HCT116 (cell line): Measurements from ENCODE around the gene SUGCT.

ENCODE experiments used
- CTCF ChIP-seq, 3 experiments: fragments of 200-600 bp in 1 of 3; sonication (generic) in 1 of 3; IDR thresholded peaks in 2 of 3; conservative IDR thresholded peaks in 1 of 3; 2 replicates each; pipeline ENCODE4 v1.5.1; 2012 to 2017; ENCODE audit warnings: low read depth in 2 of 3, low read length in 2 of 3, antibody characterized with exemption in 1 of 3, borderline replicate concordance in 1 of 3, control low read depth in 1 of 3, mild to moderate bottlenecking in 1 of 3, mixed read lengths in 1 of 3, mixed run types in 1 of 3, moderate library complexity in 1 of 3; ENCODE audit not compliant: insufficient read depth in 1 of 3
- EGR1 ChIP-seq: IDR thresholded peaks from 2 replicates; pipeline ENCODE4 v1.6.1; 2012; ENCODE audit warnings: low read depth
- EZH2 ChIP-seq: fragments of 200-600 bp; sonication (generic); IDR thresholded peaks from 2 replicates; pipeline ENCODE4 v1.6.1; 2017; ENCODE audit warnings: antibody characterized with exemption, mixed run types
- EZH2phosphoT487 ChIP-seq: fragments of 200-600 bp; IDR thresholded peaks from 2 replicates; pipeline ENCODE4 v1.6.1; 2018; ENCODE audit warnings: antibody characterized with exemption, borderline replicate concordance
- FOSL1 ChIP-seq: IDR thresholded peaks from 2 replicates; pipeline ENCODE4 v1.6.1; 2012; ENCODE audit warnings: low read depth
- MAX ChIP-seq: IDR thresholded peaks from 2 replicates; pipeline ENCODE4 v1.6.1; 2012
- POLR2A ChIP-seq: IDR thresholded peaks from 2 replicates; pipeline ENCODE4 v1.7.0; 2011; ENCODE audit warnings: borderline replicate concordance; ENCODE audit not compliant: insufficient read depth, insufficient read length; ENCODE audit errors: extremely low read depth
- POLR2AphosphoS5 ChIP-seq: IDR thresholded peaks from 2 replicates; pipeline ENCODE4 v1.6.1; 2011; ENCODE audit warnings: mild to moderate bottlenecking, low read depth, low read length, moderate library complexity
- SIN3A ChIP-seq: IDR thresholded peaks from 2 replicates; pipeline ENCODE4 v1.6.1; 2012; ENCODE audit warnings: low read depth
- SRF ChIP-seq: IDR thresholded peaks from 2 replicates; pipeline ENCODE4 v1.6.1; 2012; ENCODE audit warnings: low read depth
- YY1 ChIP-seq: IDR thresholded peaks from 2 replicates; pipeline ENCODE4 v1.6.1; 2011; ENCODE audit warnings: low read length, low read depth, moderate library complexity, mild to moderate bottlenecking; ENCODE audit not compliant: insufficient replicate concordance; ENCODE audit errors: extremely low read depth
- ZFX ChIP-seq: fragments of 450-650 bp; IDR thresholded peaks from 2 replicates; pipeline ENCODE4 v1.6.1; 2017
- ZNF274 ChIP-seq: fragments of 200-500 bp; sonication (Bioruptor generic); IDR thresholded peaks from 2 replicates; pipeline ENCODE4 v1.6.1; 2014; ENCODE audit warnings: mild to moderate bottlenecking, low read depth, low read length, inconsistent platforms
- TF ChIP-seq, protein P1 (sequence below): IDR thresholded peaks from 2 replicates; pipeline ENCODE4 v1.6.1; 2012; ENCODE audit warnings: low read depth

DNA sequence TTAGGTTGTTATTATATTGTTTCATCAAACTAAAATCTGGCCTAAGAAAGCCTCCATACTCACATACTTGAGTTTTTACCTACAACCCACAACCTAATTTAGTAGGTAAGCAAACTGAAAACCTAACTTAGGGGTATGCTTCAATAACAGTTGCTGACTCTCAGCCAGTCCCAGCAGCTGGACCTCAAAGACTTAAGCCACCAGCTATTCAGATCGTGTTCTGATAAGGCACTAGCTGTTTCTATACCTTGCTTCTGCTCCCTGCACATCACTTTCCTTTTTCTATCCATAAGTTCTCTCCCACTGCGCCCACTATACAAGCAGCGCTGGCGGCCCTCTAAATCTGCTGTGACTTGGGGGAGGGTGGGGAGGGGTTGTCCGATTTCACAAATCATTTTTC, 42.3 kb downstream of the SUGCT start:
- no peak for TF ChIP-seq POLR2A
- TF ChIP-seq EGR1 = no peak
- no peak for TF ChIP-seq CTCF (IDR thresholded peaks at IDR 0.05 in 2 of 3, conservative IDR thresholded peaks at IDR 0.05 in 1 of 3; ENCODE audit: borderline replicate concordance in 1 of 3, insufficient read depth in 1 of 3, low read depth in 2 of 3, low read length in 2 of 3)
- TF ChIP-seq ZNF274 = no peak
- TF ChIP-seq SIN3A = no peak
- TF ChIP-seq ZFX = no peak
- TF ChIP-seq EZH2phosphoT487 = no peak
- TF ChIP-seq MAX = no peak
- TF ChIP-seq SRF = no peak
- no peak for TF ChIP-seq EZH2
- no peak for TF ChIP-seq POLR2AphosphoS5
- no peak for TF ChIP-seq FOSL1
- TF ChIP-seq YY1 = no peak
- TF ChIP-seq, protein P1, sequence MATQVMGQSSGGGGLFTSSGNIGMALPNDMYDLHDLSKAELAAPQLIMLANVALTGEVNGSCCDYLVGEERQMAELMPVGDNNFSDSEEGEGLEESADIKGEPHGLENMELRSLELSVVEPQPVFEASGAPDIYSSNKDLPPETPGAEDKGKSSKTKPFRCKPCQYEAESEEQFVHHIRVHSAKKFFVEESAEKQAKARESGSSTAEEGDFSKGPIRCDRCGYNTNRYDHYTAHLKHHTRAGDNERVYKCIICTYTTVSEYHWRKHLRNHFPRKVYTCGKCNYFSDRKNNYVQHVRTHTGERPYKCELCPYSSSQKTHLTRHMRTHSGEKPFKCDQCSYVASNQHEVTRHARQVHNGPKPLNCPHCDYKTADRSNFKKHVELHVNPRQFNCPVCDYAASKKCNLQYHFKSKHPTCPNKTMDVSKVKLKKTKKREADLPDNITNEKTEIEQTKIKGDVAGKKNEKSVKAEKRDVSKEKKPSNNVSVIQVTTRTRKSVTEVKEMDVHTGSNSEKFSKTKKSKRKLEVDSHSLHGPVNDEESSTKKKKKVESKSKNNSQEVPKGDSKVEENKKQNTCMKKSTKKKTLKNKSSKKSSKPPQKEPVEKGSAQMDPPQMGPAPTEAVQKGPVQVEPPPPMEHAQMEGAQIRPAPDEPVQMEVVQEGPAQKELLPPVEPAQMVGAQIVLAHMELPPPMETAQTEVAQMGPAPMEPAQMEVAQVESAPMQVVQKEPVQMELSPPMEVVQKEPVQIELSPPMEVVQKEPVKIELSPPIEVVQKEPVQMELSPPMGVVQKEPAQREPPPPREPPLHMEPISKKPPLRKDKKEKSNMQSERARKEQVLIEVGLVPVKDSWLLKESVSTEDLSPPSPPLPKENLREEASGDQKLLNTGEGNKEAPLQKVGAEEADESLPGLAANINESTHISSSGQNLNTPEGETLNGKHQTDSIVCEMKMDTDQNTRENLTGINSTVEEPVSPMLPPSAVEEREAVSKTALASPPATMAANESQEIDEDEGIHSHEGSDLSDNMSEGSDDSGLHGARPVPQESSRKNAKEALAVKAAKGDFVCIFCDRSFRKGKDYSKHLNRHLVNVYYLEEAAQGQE = no peak
